ENCODE results near the gene FKBP9.
A peak's percentile ranks its signal among the peaks of the same experiment; 100 is the strongest.
"Not testable (repeated sequence)": the region's sequence is repeated elsewhere in the genome, so short reads cannot be mapped to it uniquely, and the experiment has no call there.

The FKBP9 gene

DNA sequence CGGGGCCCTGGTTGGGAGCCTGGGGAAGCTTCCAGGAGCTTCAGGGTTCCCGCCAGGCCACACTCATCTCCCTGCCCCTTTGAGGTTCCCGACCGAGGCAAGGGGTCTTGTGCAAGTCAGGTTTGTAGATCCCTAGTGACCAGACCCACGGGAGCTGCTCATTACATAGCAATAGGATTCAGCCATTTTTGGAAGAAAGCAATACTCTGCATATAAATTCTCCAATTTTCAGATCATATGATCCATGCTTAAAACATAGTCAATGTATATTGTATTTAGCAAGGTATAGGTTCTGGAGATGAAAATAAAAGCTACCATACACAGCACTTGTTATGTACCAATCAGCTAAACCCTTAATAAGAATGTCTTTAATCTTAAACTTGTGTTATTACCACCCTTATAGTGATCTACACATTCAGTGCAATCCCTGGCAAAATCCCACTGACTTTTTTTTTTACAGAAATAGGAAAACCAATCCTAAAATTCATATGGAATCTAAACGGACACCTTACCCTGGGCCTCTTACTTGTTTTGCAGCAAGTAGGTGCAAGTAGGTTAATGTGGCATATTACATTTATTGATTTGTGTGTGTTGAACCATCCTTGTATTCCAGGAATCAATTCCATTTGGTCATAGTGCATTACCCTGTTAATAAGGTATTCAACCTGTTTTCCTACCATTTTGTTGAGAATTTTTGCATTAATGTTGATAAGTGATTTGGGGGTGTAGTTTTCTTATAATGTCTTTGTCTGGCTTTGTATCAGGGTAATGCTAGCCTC, 13.8 kb upstream of the FKBP9 start:
- in situ Hi-C loops (cut with MboI; ENCODE audit: low pct_unique_long_range_greater_than_20kb, low sequenced_read_pairs), result no loop called here
- peak; percentile 10 for DNase-seq

DNA sequence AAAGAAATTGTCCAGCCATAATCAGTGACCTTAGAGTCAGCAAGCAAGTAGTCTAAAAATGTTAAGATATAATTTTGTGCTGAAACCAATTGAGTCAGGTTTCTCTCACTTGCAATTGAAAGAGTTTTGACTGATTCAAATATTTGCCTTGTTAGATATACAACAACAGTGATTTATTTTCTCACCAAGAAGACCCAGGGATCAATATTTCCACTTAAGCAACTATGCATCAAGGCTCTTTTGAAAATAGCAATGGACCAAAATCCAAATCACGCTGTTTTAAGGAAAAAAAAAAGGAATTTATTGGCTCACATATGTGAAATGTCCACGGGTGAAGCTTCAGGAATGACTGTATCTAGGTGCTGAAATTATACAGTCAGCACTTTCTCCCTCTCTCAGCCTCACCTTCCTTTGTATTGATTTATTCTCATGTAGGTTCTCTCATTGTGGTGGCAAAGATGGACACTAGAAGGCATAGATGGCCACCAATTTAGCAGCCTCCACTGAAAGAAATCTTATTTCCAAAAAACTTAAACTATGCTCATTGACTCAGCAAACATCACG, 9.7 kb upstream of the FKBP9 start:
- DNase-seq, result no peak
- in situ Hi-C loops (cut with MboI; ENCODE audit: low pct_unique_long_range_greater_than_20kb, low sequenced_read_pairs), result no loop called here

DNA sequence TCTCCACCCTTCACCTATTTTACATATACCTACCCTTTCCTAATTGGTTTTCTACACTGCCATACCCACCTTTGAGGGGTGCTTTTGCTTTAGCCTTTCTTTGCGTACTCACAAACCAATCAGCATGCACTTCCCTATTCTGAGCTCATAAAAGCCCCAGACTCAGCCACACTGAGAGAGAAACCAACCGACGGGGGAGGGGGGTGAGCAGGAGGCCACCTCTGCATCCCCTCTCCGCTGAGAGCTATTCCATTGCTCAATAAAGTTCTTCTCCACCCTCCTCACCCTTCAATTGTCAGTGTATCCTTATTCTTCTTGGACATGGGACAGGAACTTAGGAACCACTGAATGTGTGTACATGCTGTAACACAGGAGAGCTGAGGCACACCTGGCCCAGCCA, 9.0 kb upstream of the FKBP9 start:
- DNase-seq, result peak; percentile 17
- in situ Hi-C loops (cut with MboI; ENCODE audit: low pct_unique_long_range_greater_than_20kb, low sequenced_read_pairs), result no loop called here

DNA sequence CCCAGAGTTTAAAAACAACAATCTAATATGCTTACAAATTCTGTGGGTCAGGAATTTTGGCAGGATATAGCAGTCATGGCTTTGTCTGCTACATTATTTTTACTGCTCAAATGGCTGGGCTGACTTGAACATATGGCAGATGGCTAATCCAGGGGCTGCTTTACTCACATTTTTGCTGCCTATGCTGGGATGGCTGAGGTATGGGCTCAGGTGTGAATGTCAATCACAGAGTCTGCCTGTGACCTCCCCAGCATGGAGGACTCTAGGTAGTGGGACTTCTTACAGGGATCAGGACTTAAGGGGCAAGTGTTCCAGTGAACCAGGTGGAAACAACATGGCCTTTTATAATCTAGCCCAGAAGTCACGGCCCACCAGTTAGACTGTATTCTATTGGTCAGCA, 4.4 kb upstream of the FKBP9 start:
- in situ Hi-C loops (cut with MboI; ENCODE audit: low pct_unique_long_range_greater_than_20kb, low sequenced_read_pairs), result no loop called here
- no peak for DNase-seq

DNA sequence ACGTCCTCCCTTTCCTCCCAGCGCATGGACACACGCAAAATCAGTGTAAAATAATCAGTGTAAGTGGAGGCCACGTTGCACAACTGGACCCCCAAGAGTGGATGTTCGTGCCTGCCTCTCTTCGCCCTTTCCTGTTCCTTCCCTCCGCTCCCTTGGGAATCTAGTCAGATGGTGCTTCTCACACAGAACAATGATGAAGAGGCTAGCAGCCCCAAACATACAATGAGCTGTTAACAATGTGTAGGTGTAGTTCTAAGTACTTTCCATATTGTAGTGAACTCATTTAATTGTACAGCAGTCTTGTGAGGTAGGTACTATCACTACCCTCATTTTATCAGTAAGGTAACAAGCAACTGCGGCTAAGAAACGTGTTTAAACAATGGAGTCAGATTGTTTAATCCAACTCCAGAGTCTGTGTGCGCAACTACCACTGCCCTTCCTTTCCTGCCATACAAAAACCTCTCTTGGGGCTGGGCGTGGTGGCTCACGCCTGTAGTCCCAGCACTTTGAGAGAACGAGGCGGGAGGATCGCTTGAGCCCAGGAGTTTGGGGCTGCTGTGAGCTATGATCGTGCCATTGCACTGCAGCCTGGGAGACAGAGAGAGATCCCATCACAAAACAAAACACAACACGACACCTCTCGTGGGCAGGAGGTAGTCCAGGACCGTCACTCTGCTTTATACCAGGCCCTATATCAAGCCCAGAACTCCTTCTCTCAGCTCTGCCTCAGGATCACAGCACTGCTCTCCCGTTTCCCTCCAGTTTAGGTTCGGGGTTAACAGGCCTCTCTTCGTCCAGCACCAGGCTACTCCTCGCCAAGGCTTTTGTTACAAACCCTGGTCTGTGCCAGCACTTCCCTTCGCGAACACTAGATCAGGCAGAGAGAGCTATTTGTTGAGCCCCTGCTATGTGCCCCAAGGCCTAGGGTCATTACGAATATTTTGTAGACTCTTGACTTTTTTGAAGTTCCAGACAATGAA, 1.1 kb downstream of the FKBP9 start:
- in situ Hi-C loops (cut with MboI; ENCODE audit: low pct_unique_long_range_greater_than_20kb, low sequenced_read_pairs), result no loop called here

DNA sequence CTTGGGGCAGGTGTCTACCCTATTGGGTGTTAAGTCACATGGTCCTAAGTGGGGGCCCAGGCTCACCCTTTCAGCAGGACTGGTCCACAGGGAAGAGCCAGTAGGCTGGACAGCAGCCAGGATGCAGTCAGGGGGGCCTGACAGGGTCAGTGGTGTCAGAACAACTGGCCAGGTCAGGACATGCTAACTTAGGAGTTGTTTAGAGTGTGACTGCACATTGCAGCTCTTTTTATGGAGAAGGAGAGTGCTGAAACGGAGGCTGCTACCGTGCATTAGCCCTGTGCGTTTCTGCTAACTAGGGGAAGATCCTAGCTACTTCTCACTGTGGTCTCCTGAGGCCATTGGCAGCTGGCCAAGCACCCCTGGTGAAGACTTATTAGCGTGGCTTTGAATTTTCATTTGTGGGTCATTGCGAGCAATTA, 6.7 kb downstream of the FKBP9 start:
- in situ Hi-C loops (cut with MboI; ENCODE audit: low pct_unique_long_range_greater_than_20kb, low sequenced_read_pairs); DNase-seq: not testable (repeated sequence)

More for the DNA sequence above, 1.1 kb downstream of the FKBP9 start:
- peak; percentile 33 for DNase-seq

DNA sequence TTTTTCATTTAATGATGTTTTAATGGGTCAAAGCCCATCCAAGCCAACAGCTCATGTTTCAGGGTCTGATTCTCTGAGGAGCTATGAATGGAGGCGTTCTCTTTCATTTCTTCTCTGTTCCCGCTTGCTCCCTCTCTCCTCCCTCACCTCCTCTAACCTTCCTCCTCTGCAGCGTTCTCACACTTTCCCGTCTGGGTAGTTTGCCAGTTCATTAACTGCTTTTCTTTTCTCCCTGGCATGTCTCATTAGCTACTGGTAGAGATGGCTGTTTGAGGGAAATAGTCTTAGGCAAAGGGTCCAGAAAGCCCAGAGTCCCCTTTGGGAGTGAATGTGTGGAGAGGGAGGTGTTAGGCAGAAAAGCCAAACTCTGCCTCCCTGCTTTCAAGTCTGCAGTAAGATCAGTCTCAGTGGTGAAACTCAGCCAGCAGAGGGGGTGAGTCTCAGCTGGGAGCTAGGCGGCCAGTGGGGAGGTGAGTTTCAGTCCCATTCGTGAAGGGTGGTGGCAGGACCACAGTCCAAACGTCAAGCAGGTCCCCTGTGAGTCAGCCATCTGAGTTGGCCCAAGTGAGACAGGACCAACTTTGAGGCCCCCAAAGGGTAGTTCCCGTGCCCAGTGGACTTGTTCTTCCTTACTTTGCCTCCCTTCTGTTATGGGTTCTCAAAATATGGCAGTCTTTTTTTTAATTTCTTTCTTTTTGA, 7.4 kb downstream of the FKBP9 start:
- not testable (repeated sequence) for DNase-seq

DNA sequence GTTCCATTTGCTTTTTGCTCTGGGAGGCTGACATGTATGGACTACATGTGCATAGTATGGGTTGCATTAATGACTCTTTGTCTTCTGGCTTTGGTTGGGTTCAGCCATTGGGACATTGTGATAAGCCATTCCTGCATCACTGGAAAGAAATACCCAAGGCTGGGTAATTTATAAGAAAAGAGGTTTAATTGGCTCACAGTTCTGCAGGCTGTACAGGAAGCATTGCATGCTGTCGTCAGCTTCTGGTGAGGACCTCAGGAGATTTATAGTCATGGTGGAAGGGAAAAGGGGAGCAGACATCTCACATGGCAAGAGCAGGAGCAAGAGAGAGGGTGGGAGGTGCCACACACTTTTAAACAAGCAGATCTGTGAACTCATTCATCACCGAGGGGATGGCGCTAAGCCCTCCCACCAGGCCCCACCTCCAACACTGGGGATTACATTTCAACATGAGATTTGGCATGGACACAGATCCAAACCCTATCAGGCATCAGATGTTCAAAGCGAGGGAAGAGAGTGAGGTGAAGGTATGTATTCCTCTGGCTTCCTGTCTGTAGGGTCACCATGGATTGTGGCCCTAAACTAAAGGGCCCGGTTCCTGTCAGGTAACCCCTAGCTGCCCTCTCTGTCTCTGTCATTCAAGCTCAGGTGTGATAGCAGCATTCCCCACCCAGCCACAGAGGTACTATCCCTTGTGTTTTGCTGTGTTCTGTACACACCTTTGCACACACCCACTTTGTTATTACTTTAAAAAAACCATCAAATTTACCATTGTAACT, 9.4 kb downstream of the FKBP9 start:
- in situ Hi-C loops (cut with MboI; ENCODE audit: low pct_unique_long_range_greater_than_20kb, low sequenced_read_pairs); DNase-seq: not testable (repeated sequence)

More for the DNA sequence above, 7.4 kb downstream of the FKBP9 start:
- in situ Hi-C loops (cut with MboI; ENCODE audit: low pct_unique_long_range_greater_than_20kb, low sequenced_read_pairs), result not testable (repeated sequence)

DNA sequence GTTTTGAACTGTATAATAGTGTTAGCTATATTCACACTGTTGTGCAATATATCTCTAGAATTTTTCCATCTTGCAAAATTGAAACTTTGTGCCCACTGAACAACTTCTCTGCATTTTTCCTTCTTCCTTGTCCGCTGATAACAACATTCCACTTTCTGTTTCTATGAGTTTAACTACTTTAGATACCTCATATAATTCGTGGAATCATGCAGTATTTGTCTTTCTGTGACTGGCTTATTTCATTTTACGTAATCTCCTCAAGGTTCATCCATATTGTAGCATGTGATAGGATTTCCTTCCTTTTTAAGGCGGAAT, 10.0 kb downstream of the FKBP9 start:
- DNase-seq; in situ Hi-C loops (cut with MboI; ENCODE audit: low pct_unique_long_range_greater_than_20kb, low sequenced_read_pairs): not testable (repeated sequence)

DNA sequence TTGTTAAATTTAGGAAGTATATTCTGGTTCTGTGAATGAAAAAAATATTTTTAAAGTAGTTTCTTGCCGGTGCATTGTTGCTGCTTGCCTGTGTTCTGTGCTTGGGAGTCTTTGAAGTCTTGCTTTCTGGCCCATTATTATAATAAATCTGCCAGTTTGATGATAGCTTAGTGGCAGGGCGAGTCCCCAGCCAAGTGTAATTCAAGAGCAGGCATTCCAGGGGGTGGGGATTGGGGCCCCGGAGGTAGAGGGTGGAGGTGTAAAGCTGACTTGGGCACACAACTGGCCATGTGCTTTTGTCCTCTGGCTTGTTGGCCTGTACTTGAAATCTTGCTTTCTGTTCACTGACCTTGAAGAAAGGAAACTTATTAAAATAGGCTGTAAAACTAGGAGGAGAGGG, 14.7 kb downstream of the FKBP9 start:
- DNase-seq; in situ Hi-C loops (cut with MboI; ENCODE audit: low pct_unique_long_range_greater_than_20kb, low sequenced_read_pairs): not testable (repeated sequence)

DNA sequence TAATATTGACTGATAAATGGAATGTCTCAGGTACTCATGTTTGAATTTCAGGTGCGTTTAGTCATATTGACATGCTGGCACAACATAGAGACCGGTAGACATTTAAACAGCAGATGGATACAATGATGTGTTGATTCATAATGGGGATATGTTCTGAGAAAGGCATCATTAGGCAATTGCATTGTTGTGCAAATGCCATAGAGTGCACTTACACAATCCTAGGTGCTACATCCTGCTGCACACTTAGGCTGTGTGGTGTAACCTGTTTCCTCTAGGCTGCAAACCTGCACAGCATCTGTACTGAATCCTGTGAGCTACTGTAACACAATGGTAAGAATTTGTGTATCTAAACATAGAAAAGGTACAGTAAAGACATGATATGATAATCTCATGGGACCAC, 19.9 kb downstream of the FKBP9 start:
- DNase-seq; in situ Hi-C loops (cut with MboI; ENCODE audit: low pct_unique_long_range_greater_than_20kb, low sequenced_read_pairs): not testable (repeated sequence)

DNA sequence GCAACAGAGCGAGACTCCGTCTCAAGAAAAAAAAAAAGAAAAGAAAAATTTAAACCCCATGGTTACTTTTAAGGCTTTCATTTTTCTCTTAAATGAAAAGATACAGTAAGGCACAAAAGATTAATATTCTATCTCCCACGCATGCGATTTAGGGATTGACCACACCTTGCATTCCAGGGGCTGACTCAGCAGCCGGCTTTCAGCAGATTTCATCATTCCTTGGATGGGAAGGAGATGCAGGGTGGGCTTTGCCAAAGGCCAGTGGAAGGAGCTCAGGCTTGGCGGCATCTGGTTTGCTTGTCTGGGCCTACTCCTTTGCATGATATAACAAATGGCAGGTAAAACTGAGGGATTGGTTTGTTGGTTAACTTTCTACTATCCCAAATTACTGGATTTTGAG, 22.0 kb downstream of the FKBP9 start:
- in situ Hi-C loops (cut with MboI; ENCODE audit: low pct_unique_long_range_greater_than_20kb, low sequenced_read_pairs); DNase-seq: not testable (repeated sequence)

DNA sequence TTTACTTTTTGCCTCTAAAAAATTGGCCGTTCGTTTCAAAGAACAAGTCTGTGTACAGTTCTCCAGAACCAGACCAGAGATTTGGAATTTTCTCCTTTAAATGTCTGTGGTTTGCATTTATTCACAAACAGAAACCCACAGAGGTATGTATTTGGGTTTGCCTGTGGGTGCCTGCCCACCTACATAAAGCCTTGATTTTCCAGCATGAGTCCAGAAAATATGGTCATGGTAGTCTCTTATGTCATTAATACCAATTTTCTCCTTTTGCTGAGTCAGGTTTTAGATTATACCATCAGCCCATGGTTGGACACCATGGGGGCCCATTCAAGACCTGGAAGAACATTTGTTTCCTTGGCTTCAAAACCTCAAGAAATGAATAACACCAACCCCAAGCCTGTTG, 22.7 kb downstream of the FKBP9 start:
- in situ Hi-C loops (cut with MboI; ENCODE audit: low pct_unique_long_range_greater_than_20kb, low sequenced_read_pairs); DNase-seq: not testable (repeated sequence)

DNA sequence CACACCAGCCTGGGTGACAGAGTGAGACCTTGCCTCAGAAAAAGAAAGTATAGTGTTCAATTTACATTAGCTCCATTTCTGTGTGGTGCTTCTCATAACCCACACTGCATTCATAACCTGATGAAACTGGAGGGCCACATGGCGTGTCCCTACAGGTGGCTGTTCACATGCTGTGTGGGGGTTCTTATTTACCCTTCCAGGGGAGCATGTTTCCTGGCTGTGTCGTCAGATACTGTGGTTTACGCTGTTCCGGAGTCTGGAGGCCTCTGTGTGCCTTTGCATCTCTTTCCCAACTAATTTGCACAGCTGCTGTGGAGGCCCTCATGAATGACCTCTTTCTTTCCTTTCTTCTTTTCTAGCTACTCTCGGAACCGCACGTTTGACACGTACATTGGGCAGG, 30.9 kb downstream of the FKBP9 start:
- in situ Hi-C loops (cut with MboI; ENCODE audit: low pct_unique_long_range_greater_than_20kb, low sequenced_read_pairs); DNase-seq: not testable (repeated sequence)

DNA sequence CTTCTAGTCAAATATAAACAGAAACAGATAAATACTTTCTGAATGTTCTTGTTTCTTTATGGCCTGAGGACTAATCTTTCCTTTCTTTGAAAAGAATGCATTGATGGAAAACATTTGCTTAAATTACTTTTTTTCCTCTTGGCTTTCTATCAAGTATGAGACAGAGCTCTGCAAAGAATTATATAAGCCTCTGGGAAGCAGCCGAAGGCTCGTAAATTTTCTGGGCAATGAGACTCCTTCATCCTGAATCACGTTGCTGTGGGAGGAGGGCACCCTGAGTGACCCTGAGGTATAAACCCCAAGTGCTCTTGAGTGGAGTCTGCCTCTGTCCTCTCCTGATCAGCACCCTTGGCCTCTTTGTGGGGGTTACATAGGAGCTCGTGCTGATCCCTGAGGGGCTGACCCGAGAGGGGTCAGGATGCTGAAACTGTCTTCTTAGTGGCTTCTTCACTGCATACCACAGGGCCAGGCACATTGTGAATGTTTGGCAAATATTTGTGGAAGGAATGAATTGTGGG, 33.9 kb downstream of the FKBP9 start:
- in situ Hi-C loops (cut with MboI; ENCODE audit: low pct_unique_long_range_greater_than_20kb, low sequenced_read_pairs); DNase-seq: not testable (repeated sequence)

DNA sequence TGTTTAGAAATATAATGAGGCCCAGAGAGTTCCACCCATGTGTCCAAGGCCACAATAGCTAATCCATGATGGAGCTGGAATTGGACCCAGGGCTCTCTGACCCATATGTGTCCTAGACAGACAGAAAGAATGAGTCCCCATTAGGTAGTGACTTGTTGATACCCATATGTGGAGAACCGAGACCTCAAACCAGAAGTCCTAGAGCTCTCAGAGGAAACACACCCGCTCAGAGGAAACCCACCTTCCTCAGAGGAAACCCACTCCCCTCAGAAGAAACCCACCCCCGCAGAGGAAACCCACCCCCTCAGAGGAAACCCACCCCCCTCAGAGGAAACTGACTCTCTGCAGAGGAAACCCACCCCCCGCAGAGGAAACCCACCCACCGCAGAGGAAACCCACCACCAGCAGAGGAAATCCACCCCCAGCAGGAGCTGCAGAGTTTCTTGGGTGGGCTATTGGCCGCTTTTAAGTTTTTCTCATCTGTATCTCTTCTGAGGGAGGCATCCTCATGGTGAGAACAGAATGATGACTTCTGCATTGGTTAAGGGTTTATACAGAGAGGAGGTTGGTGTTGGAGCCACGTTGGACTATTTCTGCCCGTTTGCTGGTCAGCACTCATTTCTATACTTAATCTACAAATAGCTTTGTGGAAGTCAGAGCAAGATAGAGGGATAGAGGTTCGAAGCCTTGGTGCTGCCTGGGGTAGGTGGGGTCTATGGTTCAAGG, 34.9 kb downstream of the FKBP9 start:
- DNase-seq; in situ Hi-C loops (cut with MboI; ENCODE audit: low pct_unique_long_range_greater_than_20kb, low sequenced_read_pairs): not testable (repeated sequence)

DNA sequence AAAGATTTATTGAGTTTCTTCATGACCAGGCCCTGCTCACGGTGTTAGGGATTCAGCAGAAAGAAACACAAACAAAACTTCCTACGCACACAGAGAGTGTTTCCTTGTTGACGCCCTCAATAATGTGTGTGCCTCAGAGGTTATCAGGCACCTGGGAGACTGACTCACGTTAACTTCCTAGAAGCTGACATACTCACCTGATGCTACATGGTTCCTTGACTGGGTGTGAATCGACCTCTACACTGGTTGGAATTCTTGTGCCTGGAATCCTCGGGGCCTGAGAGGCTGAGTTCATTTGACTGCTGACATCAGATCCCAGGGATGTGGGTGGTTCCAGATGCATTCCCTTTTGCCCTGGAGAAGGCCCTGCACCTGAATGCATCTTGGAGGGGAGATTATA, 35.5 kb downstream of the FKBP9 start:
- in situ Hi-C loops (cut with MboI; ENCODE audit: low pct_unique_long_range_greater_than_20kb, low sequenced_read_pairs); DNase-seq: not testable (repeated sequence)

DNA sequence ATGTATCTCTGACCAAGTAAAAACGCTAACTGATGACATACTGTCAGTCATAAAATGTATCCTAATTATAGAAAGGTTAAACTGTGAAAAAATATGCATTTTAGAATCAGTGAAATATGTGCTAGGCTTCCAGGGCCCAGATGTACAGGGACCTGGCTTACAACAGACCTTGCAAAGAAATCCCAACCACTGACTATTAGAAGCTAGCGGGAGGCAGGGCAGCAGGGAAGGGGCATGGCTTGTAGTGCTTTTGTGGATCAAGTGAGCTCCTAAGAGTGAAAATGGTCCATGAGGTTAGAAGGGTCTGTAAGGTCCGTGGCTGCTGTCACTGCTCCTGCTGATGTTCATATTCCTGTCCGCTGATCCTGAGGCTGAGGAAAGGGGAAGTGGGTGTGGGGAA, 40.7 kb downstream of the FKBP9 start:
- in situ Hi-C loops (cut with MboI; ENCODE audit: low pct_unique_long_range_greater_than_20kb, low sequenced_read_pairs); DNase-seq: not testable (repeated sequence)

All from KBM-7 (cell line).